ENCODE measurements around the gene PTCD2.

PTCD2 gene

GRCh38 chr5:72288924-72289323 lies 31.2 kb upstream of the PTCD2 start:
- no peak for DNase-seq (ENCODE audit: low read depth)
- H3K4me3 ChIP-seq (ENCODE audit: low read length): no peak overlapping the region
- TF ChIP-seq CTCF (conservative IDR thresholded peaks at IDR 0.05; ENCODE audit: low read depth, low read length): no peak

GRCh38 chr5:72290356-72291133 lies 29.6 kb upstream of the PTCD2 start:
- no peak for TF ChIP-seq CTCF (conservative IDR thresholded peaks at IDR 0.05; ENCODE audit: low read depth, low read length)
- DNase-seq (ENCODE audit: low read depth): no peak
- no peak overlapping the region for H3K4me3 ChIP-seq (ENCODE audit: low read length)

- no peak for TF ChIP-seq CTCF (conservative IDR thresholded peaks at IDR 0.05; ENCODE audit: low read depth, low read length)
- DNase-seq (ENCODE audit: low read depth): no peak
- no peak overlapping the region for H3K4me3 ChIP-seq (ENCODE audit: low read length)
Measured at GRCh38 chr5:72291601-72292000, 28.6 kb upstream of the PTCD2 start.

- no peak for TF ChIP-seq CTCF (conservative IDR thresholded peaks at IDR 0.05; ENCODE audit: low read depth, low read length)
- DNase-seq (ENCODE audit: low read depth): no peak
- no peak overlapping the region for H3K4me3 ChIP-seq (ENCODE audit: low read length)
Measured at GRCh38 chr5:72292411-72292810, 27.8 kb upstream of the PTCD2 start.

GRCh38 chr5:72293495-72294055 lies 26.6 kb upstream of the PTCD2 start:
- H3K4me3 ChIP-seq (ENCODE audit: low read length): no peak overlapping the region
- TF ChIP-seq CTCF (conservative IDR thresholded peaks at IDR 0.05; ENCODE audit: low read depth, low read length): no peak
- DNase-seq (ENCODE audit: low read depth): no peak

GRCh38 chr5:72294473-72294872 lies 25.7 kb upstream of the PTCD2 start:
- no peak for TF ChIP-seq CTCF (conservative IDR thresholded peaks at IDR 0.05; ENCODE audit: low read depth, low read length)
- no peak overlapping the region for H3K4me3 ChIP-seq (ENCODE audit: low read length)
- DNase-seq (ENCODE audit: low read depth): no peak

GRCh38 chr5:72295539-72295938 lies 24.6 kb upstream of the PTCD2 start:
- no peak for TF ChIP-seq CTCF (conservative IDR thresholded peaks at IDR 0.05; ENCODE audit: low read depth, low read length)
- no peak for DNase-seq (ENCODE audit: low read depth)
- no peak overlapping the region for H3K4me3 ChIP-seq (ENCODE audit: low read length)

Data from retinal pigment epithelial cell (primary cell).